ENCODE results near the gene ARID5A.
"Not testable (repeated sequence)": the region's sequence is repeated elsewhere in the genome, so short reads cannot be mapped to it uniquely, and the experiment has no call there.

The ARID5A gene, protein sequence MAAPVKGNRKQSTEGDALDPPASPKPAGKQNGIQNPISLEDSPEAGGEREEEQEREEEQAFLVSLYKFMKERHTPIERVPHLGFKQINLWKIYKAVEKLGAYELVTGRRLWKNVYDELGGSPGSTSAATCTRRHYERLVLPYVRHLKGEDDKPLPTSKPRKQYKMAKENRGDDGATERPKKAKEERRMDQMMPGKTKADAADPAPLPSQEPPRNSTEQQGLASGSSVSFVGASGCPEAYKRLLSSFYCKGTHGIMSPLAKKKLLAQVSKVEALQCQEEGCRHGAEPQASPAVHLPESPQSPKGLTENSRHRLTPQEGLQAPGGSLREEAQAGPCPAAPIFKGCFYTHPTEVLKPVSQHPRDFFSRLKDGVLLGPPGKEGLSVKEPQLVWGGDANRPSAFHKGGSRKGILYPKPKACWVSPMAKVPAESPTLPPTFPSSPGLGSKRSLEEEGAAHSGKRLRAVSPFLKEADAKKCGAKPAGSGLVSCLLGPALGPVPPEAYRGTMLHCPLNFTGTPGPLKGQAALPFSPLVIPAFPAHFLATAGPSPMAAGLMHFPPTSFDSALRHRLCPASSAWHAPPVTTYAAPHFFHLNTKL

DNA sequence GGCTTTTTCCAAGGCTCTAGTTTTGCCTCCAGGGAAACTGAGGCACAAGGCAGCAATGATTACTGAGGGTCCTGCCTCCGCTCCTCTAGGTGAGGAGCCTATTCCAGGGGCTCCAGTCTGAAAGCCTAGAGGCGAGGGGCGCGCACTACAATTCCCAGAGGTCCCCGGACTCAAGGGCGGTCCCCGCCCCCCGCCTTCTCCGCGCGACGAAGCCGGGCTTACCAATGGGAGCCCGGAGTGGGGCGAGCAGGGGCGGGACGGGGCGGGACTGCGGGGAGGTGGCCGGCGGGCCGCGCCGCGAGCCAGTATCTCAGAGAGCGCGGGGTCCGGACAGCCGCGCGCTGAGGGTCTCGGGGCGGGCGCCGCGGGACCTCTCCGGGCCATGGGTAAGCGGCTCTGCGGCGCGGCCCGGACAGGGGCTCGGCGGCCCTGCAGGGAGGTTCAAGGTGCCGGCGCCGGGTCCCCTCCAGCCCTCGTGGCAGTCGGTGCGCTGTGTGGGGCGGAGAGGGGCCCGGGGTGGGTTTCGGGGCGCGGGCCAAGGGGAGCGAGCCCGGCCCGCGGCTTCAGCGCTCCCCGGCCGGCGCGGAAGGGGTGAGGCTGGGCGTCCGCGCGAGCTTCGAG lies at the start of gene ARID5A:
ARID5A (plus strand) TSS at position 308 of the 621 bp plus-strand sequence; CDS start at position 383, 75 bp downstream.
- Mint-ChIP-seq H3K4me3 (peak within 1 kb of the TSS; percentile 93), H3K36me3 (ENCODE audit: low read depth) (peaks cover 26% of the 10 kb centered on the region), H3K27me3 (ENCODE audit: low read depth) (peaks cover 2% of the 10 kb centered on the region), H3K27ac (peak within 1 kb of the TSS; percentile 96), H3K4me1 (ENCODE audit: low read depth) (peaks cover 61% of the 10 kb centered on the region), H3K9me3 (no peaks in the 10 kb centered on the region)
- peak; percentile 91 for DNase-seq (ENCODE audit: low spot score)

DNA sequence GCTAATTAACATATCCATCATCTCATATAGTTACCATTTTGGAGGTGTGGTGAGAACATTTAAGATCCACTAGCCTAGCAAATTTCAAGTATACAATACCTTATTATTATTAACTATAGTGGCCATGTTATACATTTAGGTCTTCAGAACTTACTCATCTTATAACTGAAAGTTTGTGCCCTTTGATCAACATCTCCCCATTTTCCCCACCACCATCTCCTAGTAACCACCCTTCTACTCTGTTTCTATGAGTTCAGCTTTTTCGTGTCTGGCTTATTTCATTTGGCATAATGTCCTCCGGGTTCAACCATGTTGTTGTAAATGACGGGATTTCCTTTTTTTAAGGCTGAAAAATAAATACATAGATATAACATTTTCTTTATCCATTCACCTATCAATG lies 47.3 kb upstream of the ARID5A start:
- Mint-ChIP-seq H3K27ac (no peak overlapping the region), H3K9me3 (peaks cover 6% of the 10 kb centered on the region), H3K27me3 (ENCODE audit: low read depth) (no peaks in the 10 kb centered on the region), H3K36me3 (ENCODE audit: low read depth) (peaks cover 7% of the 10 kb centered on the region), H3K4me1 (ENCODE audit: low read depth) (peaks cover 44% of the 10 kb centered on the region), H3K4me3 (no peak overlapping the region)
- no peak for DNase-seq (ENCODE audit: low spot score)

DNA sequence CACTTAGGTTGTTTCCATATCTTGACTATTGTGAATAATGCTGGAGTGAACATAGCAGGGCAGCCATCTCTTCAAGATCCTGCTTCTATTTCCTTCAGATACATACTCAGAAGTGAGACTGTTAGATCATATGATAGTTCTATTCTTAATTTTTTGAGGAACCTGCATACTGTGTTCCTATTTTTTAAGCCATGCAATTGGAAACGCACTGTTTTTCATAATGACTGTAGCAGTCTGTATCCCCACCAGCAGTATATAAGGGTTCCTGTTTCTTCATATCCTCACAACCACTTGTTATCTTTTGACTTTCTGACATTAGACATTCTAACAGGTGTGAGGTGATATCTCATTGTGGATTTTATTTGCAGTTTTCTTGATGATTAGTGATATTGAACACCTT lies 46.9 kb upstream of the ARID5A start:
- H3K27me3 Mint-ChIP-seq (ENCODE audit: low read depth), result no peaks in the 10 kb centered on the region
- H3K4me1 Mint-ChIP-seq (ENCODE audit: low read depth), result peaks cover 42% of the 10 kb centered on the region
- no peak overlapping the region for H3K27ac Mint-ChIP-seq
- H3K4me3 Mint-ChIP-seq, result no peak overlapping the region
- H3K36me3 Mint-ChIP-seq (ENCODE audit: low read depth), result peaks cover 9% of the 10 kb centered on the region
- H3K9me3 Mint-ChIP-seq, result peaks cover 8% of the 10 kb centered on the region
- DNase-seq (ENCODE audit: low spot score), result no peak

DNA sequence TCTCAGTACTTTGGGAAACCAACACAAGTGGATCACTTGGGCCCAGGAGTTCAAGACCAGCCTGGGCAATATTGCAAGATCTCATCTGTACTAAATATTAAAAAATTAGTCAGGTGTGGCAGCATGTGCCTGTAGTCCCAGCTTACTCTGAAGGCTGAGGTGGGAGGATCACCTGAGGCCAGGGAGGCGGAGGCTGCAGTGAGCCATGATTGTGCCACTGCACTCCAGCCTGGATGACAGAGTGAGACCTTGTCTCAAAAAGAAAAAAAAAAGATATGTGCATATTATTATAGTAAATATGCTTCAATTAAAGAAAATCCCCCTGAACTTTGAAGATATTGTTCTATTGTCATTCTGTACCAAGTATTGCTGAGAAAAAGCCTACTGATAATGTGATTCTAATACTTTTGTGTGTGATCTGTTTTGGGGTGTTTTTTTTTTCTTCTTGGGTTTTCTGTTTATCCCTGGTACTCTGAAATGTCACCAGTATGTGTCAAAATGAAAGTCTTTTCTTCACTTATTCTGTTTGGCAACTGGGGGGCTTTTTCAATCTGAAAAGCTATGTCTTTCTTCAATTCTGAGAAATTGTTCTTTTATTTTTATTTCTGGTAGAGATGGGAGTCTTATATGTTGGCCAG lies 44.6 kb upstream of the ARID5A start:
- H3K4me3 Mint-ChIP-seq, result peak overlapping the region; percentile 15
- DNase-seq (ENCODE audit: low spot score), result no peak

DNA sequence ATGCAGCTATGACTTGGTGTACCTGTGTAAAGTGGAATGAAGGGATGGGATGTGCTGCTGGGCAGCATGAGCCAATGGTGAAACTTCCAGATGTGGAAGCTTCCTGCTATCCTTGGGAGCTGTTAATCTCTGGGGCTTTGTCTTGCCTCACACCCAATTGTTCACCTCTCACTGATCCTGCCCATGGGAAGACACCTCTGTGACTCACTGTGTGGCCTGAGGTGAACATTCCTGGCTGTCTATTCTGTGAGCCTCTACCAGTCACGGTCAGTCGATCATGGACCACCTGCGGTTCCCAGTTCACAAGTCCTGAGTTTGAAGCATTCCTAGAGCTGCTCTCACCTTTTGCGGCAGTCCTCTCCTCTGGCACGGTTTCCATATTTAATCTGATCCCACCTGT lies 43.5 kb upstream of the ARID5A start:
- Mint-ChIP-seq H3K9me3 (peaks cover 21% of the 10 kb centered on the region), H3K27ac (no peak overlapping the region), H3K36me3 (ENCODE audit: low read depth) (peaks cover 8% of the 10 kb centered on the region), H3K27me3 (ENCODE audit: low read depth) (no peaks in the 10 kb centered on the region), H3K4me1 (ENCODE audit: low read depth) (peaks cover 26% of the 10 kb centered on the region), H3K4me3 (no peak overlapping the region)
- no peak for DNase-seq (ENCODE audit: low spot score)

More for the DNA sequence above, 44.6 kb upstream of the ARID5A start:
- peaks cover 12% of the 10 kb centered on the region for H3K36me3 Mint-ChIP-seq (ENCODE audit: low read depth)
- H3K27me3 Mint-ChIP-seq (ENCODE audit: low read depth), result no peaks in the 10 kb centered on the region
- H3K9me3 Mint-ChIP-seq, result peaks cover 21% of the 10 kb centered on the region
- H3K27ac Mint-ChIP-seq, result peak overlapping the region; percentile 46
- peaks cover 31% of the 10 kb centered on the region for H3K4me1 Mint-ChIP-seq (ENCODE audit: low read depth)

DNA sequence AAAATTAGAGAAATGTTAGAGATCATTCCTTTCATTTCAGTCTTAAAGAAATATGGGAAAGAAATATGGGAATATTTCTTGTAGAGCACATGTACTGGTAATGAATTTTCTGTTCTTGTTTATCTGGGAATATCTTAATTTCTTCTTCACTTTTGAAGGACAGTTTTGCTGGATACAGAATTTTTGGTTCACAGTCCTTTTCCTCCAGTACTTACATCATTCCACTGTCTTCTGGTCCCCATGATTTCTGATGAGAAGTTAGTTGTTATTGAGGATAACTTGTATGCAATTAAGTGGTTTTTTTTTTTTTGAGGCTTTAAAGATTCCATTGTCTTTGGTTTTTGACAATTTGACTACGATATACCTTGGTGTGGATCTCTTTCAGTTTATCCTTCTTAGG lies 42.4 kb upstream of the ARID5A start:
- Mint-ChIP-seq H3K9me3 (peaks cover 21% of the 10 kb centered on the region), H3K4me3 (no peak overlapping the region), H3K36me3 (ENCODE audit: low read depth) (peaks cover 8% of the 10 kb centered on the region), H3K27ac (no peak overlapping the region), H3K27me3 (ENCODE audit: low read depth) (no peaks in the 10 kb centered on the region), H3K4me1 (ENCODE audit: low read depth) (peaks cover 21% of the 10 kb centered on the region)
- no peak for DNase-seq (ENCODE audit: low spot score)

DNA sequence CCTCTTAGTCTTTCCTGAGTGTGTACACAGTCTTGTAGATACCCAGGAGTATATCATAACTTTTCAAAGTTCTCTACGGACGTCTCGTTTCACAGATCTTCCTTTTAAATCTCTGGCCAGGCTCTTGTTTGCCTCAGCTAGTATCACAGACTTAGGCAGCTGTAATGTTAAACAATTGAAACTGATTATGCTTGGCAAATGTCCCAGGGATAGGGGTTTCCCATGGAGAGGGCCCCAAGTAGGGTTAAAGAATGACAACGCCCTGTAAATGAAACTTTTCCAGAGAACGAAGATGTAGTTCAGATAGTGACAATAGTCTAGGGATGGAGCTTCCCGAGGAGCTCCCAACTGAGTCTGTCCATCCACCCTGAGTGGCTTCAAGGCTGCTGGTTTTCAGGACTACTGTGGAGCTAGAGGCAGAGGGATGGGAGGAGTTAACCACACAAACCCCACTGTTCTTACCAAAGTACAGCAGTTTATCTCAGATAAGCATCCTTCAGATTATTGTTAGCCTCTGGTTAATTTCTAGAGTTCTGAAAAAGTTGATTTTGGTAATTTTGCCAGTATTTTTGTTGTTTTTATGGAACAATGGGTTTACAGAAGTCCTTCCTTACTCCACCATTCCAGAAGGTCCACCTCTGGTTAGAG lies 40.4 kb upstream of the ARID5A start:
- Mint-ChIP-seq H3K27ac (no peak overlapping the region), H3K9me3 (peaks cover 21% of the 10 kb centered on the region), H3K4me1 (ENCODE audit: low read depth) (peaks cover 11% of the 10 kb centered on the region), H3K36me3 (ENCODE audit: low read depth) (peaks cover 8% of the 10 kb centered on the region), H3K4me3 (no peak overlapping the region), H3K27me3 (ENCODE audit: low read depth) (no peaks in the 10 kb centered on the region)
- no peak for DNase-seq (ENCODE audit: low spot score)

DNA sequence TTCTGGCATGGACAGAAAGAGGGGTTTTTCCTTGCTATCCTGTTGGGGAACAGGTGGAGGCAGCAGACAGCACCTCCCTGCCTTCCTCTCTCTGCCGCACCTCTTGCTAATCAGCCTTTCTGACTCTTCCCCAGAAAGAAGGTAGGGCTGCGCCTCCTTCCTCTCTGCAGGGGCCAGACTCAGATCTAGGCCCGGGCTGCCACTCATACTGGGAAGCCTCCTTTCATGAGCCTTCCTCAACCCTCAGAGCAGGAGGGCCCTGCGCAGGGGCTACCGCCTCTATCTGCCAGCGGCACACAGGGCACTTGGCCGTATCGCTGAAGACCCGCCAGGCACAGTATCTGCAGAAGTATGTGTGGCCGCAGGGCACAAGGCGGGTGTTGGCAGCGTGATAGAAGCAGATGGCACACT lies 38.5 kb upstream of the ARID5A start:
- H3K4me3 Mint-ChIP-seq, result no peak overlapping the region
- H3K9me3 Mint-ChIP-seq, result peaks cover 21% of the 10 kb centered on the region
- no peak for DNase-seq (ENCODE audit: low spot score)
- peaks cover 8% of the 10 kb centered on the region for H3K36me3 Mint-ChIP-seq (ENCODE audit: low read depth)
- no peak overlapping the region for H3K27ac Mint-ChIP-seq
- no peaks in the 10 kb centered on the region for H3K27me3 Mint-ChIP-seq (ENCODE audit: low read depth)
- peaks cover 15% of the 10 kb centered on the region for H3K4me1 Mint-ChIP-seq (ENCODE audit: low read depth)

DNA sequence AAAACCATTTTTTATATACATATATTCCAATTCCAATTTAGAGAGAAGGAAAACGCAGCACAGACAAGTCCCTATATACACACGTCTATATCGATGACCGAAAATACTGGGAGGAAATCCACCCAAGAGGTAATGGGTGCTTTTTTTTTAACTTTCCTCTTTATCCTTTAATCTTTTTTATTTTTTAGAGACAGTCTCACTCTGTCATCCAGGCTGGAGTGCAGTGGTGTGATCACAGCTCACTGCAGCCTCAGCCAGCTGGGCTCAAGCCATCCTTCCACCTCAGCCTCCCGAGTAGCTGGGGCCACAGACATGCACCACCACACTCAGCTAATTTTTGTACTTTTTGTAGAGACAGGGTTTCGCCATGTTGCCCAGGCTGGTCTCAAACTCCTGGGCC lies 37.9 kb upstream of the ARID5A start:
- not testable (repeated sequence) for DNase-seq (ENCODE audit: low spot score); H3K36me3 Mint-ChIP-seq (ENCODE audit: low read depth); H3K27ac Mint-ChIP-seq; H3K4me3 Mint-ChIP-seq; H3K27me3 Mint-ChIP-seq (ENCODE audit: low read depth)
- peaks cover 21% of the 10 kb centered on the region for H3K9me3 Mint-ChIP-seq
- H3K4me1 Mint-ChIP-seq (ENCODE audit: low read depth), result peaks cover 14% of the 10 kb centered on the region

DNA sequence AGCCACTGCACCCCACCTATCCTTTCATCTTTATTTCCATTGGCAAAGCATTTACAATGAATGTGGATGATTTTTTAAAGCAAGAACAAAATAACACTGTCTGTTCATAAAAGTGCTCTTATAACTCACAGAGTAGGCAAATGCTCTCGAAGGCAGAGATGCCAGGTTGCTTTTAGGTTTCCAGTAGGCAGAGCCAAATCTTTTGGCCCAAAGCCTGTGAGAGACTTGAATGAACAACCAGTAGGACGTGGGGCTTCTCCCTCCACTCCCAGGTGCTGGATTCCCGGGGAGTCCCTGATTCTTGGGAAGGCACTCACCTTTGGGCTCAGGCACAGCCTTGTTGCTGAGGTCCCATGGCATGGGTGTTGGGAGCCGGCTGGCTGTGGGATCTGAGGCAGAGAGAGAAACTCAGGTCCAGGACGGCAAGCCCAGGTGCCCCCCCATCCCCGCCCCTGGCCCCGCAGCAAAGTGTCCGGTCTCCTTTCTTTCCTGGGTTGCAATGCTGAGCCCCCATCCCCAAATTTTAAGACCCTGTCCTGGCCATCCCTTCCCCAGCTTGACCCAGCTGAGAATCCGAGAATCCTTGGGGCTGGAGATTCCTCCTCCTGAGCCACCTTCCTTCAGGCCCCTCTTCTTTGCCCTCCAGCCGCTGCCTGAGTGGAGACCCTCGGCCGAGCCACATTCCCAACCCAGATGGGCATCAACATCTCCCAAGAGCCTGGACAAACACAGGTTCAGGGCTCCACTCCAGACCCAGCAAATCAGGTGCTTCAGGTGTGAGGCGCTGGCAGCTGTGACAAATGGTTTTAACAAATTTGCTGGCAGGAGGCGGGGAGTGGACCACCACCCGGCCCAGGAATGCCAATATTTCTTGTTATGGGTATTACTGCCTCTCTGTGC lies 37.2 kb upstream of the ARID5A start:
- H3K9me3 Mint-ChIP-seq, result peaks cover 15% of the 10 kb centered on the region
- no peak overlapping the region for H3K27ac Mint-ChIP-seq
- H3K4me3 Mint-ChIP-seq, result no peak overlapping the region
- H3K4me1 Mint-ChIP-seq (ENCODE audit: low read depth), result peaks cover 14% of the 10 kb centered on the region
- DNase-seq (ENCODE audit: low spot score), result no peak
- H3K27me3 Mint-ChIP-seq (ENCODE audit: low read depth), result no peaks in the 10 kb centered on the region
- peaks cover 4% of the 10 kb centered on the region for H3K36me3 Mint-ChIP-seq (ENCODE audit: low read depth)

DNA sequence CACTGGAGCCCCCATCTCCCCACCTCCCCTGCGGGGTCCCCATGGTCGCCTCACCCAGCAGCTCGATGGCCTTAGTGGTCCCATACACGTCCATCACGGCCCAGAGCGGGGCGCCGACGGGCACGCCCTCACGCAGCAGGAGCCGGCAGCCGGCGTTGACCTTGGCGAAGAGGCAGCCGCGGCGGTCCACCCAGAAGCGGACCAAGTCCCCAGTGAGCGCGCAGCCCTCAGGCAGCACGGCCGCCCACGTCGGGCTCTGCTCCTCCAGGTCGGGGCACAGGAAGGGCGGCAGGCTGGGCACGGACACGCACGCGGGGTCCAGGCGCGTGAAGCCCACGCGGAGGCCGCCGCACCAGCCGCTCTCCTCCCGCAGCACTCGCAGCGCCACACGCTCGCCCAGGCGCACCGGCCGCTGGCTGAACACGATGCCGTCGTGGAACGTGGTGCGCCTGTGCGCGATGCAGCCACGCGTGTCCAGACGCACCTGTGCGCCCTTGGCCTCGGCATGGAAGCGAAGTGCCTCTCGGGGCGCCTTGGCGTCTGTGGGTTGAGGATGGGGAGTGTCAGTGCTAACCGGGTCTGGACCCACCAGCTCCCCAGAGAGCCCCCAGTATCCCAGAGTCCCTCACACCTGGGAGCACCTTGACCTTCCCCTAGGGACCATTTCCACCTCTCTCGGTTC lies 36.0 kb upstream of the ARID5A start:
- Mint-ChIP-seq H3K4me1 (ENCODE audit: low read depth) (peaks cover 14% of the 10 kb centered on the region), H3K4me3 (no peak overlapping the region), H3K27me3 (ENCODE audit: low read depth) (no peaks in the 10 kb centered on the region), H3K36me3 (ENCODE audit: low read depth) (no peaks in the 10 kb centered on the region), H3K27ac (no peak overlapping the region), H3K9me3 (peaks cover 6% of the 10 kb centered on the region)
- no peak for DNase-seq (ENCODE audit: low spot score)

DNA sequence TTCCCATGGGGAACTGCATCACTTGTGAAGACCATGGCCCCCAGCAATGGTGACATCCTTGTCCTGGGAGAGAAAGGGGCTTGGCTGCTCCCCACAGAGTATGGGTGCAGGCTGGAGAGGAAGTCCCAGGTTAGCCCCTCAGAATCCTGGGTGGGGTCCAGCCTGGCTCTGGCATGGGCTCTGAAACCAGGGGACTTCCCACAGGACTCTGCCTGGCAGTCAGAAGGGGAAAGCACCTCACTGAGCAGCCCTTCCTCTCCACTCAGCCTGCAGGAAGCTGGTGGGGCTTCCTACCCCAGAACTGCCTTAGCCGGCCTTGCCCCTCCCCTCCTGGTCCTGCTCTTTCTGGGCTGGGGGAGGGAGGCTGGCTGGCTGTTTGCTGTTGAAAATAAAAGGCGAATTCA lies 35.1 kb upstream of the ARID5A start:
- H3K27me3 Mint-ChIP-seq (ENCODE audit: low read depth), result no peaks in the 10 kb centered on the region
- H3K9me3 Mint-ChIP-seq, result no peaks in the 10 kb centered on the region
- peaks cover 11% of the 10 kb centered on the region for H3K4me1 Mint-ChIP-seq (ENCODE audit: low read depth)
- peak overlapping the region; percentile 67 for H3K27ac Mint-ChIP-seq
- no peaks in the 10 kb centered on the region for H3K36me3 Mint-ChIP-seq (ENCODE audit: low read depth)
- DNase-seq (ENCODE audit: low spot score), result peak; percentile 26
- H3K4me3 Mint-ChIP-seq, result no peak overlapping the region

Data from T-helper 2 cell treated with Interferon-gamma antibody and Interleukin-4, amounts not matched to agents 5 μg/mL and 100 μg/mL, for 36 hours (primary cell).